LNCaP clone FGC (cell line): ENCODE data around the gene ZNF292.

Experiments used
- DNase-seq: peaks from one replicate; pipeline ENCODE4 v3.0.0-alpha.2; 2011; ENCODE audit warnings: low read depth
- H3K4me3 ChIP-seq: 2 replicates; pipeline ENCODE4 v1.5.1; 2011; ENCODE audit warnings: mild to moderate bottlenecking, low read depth, low read length, control low read depth
- CTCF ChIP-seq: IDR thresholded peaks from 2 replicates; pipeline ENCODE4 v1.5.1; 2012; ENCODE audit warnings: mild to moderate bottlenecking; ENCODE audit not compliant: control insufficient read depth, insufficient read depth; ENCODE audit errors: extremely low read depth

ZNF292 gene

DNA sequence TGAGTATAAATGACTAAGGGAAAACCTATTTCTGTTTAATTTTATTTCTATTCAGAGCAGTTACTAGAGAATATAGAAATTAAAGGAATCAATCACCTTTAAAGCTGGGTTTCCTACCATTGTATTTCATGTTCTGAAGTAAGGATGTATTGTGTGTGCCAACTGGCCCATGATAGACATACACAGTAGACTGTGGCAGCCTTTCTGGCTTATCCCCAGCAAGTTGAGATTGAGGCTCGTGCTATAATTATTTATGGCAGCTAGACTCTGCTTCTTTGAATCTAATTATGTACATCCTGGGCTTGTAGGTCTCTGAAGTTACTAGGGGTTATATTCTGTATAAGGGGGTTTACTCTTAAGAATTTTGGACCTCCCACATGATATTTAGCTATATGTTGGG, 44.4 kb downstream of the ZNF292 start:
- no peak for TF ChIP-seq CTCF
- no peak for DNase-seq

GRCh38 chr6:87200469-87201175, 45.3 kb downstream of the ZNF292 start:
- no peak for TF ChIP-seq CTCF
- no peak for DNase-seq
- no peak overlapping the region for H3K4me3 ChIP-seq

More for the DNA sequence above, 44.4 kb downstream of the ZNF292 start:
- H3K4me3 ChIP-seq: no peak overlapping the region

DNA sequence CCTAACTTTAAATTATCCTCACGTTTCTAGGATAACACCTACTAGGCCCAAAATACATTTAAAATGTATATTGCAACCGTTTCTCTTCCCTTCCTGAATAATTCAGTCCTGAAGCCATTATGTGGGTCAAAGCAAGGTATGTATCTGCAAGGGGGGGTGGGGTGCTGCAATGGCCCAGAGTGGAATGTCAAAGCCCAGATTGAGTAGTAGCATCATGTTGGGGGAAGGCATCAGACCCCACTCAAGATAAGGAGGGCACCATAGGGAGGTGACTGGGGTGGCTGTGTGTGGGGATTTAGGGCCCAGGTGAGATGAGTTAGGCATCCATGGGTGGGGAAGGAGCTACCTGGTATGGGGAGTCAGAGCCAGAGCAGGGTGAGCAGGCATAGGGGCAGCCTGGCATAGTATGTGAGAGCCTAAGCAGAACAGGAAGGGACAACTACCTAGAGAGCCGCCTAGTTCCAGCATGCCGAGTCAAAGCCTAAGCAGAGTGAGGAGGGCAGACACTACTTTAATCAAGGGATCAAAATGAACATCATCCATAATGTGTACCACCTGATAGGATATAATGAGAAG, 48.2 kb downstream of the ZNF292 start:
- no peak for TF ChIP-seq CTCF
- H3K4me3 ChIP-seq: no peak overlapping the region
- DNase-seq: no peak

- no peak for TF ChIP-seq CTCF
- no peak overlapping the region for H3K4me3 ChIP-seq
- no peak for DNase-seq
Observed at GRCh38 chr6:87209812-87210211, 54.4 kb downstream of the ZNF292 start.

- no peak for TF ChIP-seq CTCF
- no peak overlapping the region for H3K4me3 ChIP-seq
- no peak for DNase-seq
Observed at GRCh38 chr6:87210979-87211378, 55.6 kb downstream of the ZNF292 start.

GRCh38 chr6:87212596-87212995, 57.2 kb downstream of the ZNF292 start:
- no peak for TF ChIP-seq CTCF
- no peak for DNase-seq
- H3K4me3 ChIP-seq: no peak overlapping the region

DNA sequence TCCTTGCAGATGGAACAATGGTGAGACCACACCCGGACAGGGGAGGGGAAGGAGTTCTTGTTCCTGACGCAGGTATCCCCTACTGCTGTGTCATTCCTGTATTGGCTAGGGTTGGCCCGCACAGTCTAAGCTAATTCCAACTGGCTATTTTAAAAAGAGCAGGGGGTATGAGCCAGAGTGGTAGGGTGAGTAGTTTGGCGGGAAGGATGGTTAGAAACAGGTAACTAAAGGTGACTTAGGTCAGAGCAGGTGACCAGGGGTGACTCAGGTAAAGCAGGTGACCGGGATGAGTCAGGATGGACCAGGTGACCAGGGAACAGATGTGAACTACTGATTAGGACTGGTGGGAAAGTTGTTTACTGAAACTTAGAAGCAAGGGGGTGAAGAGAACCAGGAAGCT, 58.0 kb downstream of the ZNF292 start:
- DNase-seq: peak; percentile 26

More for the DNA sequence above, 58.0 kb downstream of the ZNF292 start:
- no peak for TF ChIP-seq CTCF
- H3K4me3 ChIP-seq: no peak overlapping the region
